IPS-18a (cell line): ENCODE measurements around the gene SPA17.
A peak's percentile ranks its signal among the peaks of the same experiment; 100 is the strongest.

Source experiments
- H3K27ac ChIP-seq: one replicate; pipeline ENCODE4 v1.5.1; 2013; ENCODE audit warnings: low read length
- H3K27me3 ChIP-seq: one replicate; pipeline ENCODE4 v1.6.1; 2013; ENCODE audit warnings: mild to moderate bottlenecking, low read length; ENCODE audit not compliant: control insufficient read depth, insufficient read depth
- H3K36me3 ChIP-seq: one replicate; pipeline ENCODE4 v1.6.1; 2013; ENCODE audit warnings: low read depth, low read length; ENCODE audit not compliant: control insufficient read depth
- H3K4me1 ChIP-seq: one replicate; pipeline ENCODE4 v1.6.1; 2013; ENCODE audit warnings: low read depth, low read length; ENCODE audit not compliant: control insufficient read depth
- H3K4me3 ChIP-seq: one replicate; pipeline ENCODE4 v1.5.1; 2013; ENCODE audit warnings: low read length
- H3K9ac ChIP-seq: one replicate; pipeline ENCODE4 v1.6.1; 2013; ENCODE audit warnings: mild to moderate bottlenecking, low read length, moderate library complexity
- H3K9me3 ChIP-seq: one replicate; pipeline ENCODE4 v1.6.1; 2013; ENCODE audit warnings: low read depth, low read length; ENCODE audit not compliant: control insufficient read depth

Gene SPA17

DNA sequence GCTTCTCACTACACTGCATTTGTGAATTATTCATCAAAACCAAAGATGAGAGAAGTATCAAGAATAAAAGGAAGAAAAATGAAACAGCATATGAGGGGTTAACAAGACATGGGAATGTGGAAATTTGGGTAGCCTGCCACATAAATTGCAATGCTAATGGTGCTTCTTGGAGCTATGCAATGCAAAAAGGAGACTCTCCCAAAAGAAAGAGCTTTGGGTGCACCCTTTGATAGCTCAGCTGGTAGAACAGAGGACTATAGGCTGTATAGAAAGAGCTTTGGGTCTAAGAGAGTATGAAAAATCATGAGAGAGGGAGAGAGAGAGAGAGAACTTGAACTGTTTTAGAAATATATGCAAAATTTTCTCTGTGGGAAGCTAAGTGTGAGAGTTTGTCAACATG is 26.3 kb downstream of the SPA17 start:
- Histone ChIP-seq H3K9me3 (no peaks in the 10 kb centered on the region), H3K36me3 (no peaks in the 10 kb centered on the region), H3K4me3 (no peak overlapping the region), H3K4me1 (peaks cover 10% of the 10 kb centered on the region), H3K9ac (no peak overlapping the region), H3K27ac (no peak overlapping the region), H3K27me3 (no peaks in the 10 kb centered on the region)

DNA sequence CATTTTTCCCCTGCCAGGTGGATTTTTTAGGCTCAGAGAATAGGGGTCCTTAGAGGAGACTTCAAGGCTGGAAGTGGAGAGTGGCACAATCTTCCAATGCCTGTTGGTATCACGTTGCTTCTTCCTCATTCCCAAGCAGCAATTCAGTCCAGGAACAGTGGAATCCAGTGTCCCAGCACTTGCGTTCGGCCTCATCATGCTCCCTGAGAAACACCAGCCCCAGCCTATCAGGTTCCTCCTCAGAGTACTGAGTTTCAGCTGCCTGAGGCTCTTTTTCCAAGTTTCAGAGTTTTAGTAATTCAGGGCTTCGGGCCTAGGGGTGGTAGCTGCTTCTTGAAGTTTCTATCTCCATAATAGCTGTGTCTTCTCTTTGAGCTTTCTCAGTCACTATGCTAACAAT is 34.1 kb downstream of the SPA17 start:
- no peaks in the 10 kb centered on the region for H3K36me3 ChIP-seq
- no peak overlapping the region for H3K4me3 ChIP-seq
- no peaks in the 10 kb centered on the region for H3K27me3 ChIP-seq
- no peak overlapping the region for H3K9ac ChIP-seq
- H3K4me1 ChIP-seq, result no peaks in the 10 kb centered on the region
- H3K27ac ChIP-seq, result no peak overlapping the region
- H3K9me3 ChIP-seq, result no peaks in the 10 kb centered on the region

GRCh38 chr11:124712392-124712791 is 38.7 kb downstream of the SPA17 start:
- H3K4me3 ChIP-seq, result no peak overlapping the region
- H3K9ac ChIP-seq, result no peak overlapping the region
- no peak overlapping the region for H3K27ac ChIP-seq
- H3K4me1 ChIP-seq, result no peaks in the 10 kb centered on the region
- no peaks in the 10 kb centered on the region for H3K9me3 ChIP-seq
- peaks cover 30% of the 10 kb centered on the region for H3K27me3 ChIP-seq
- H3K36me3 ChIP-seq, result no peaks in the 10 kb centered on the region

- H3K9ac ChIP-seq, result no peak overlapping the region
- no peaks in the 10 kb centered on the region for H3K36me3 ChIP-seq
- H3K4me3 ChIP-seq, result no peak overlapping the region
- H3K9me3 ChIP-seq, result no peaks in the 10 kb centered on the region
- no peak overlapping the region for H3K27ac ChIP-seq
- peaks cover 16% of the 10 kb centered on the region for H3K4me1 ChIP-seq
- peaks cover 72% of the 10 kb centered on the region for H3K27me3 ChIP-seq
Observed at GRCh38 chr11:124716591-124716990, 42.9 kb downstream of the SPA17 start.

GRCh38 chr11:124717421-124717785 is 43.7 kb downstream of the SPA17 start:
- Histone ChIP-seq H3K9ac (no peak overlapping the region), H3K27me3 (peaks cover 80% of the 10 kb centered on the region), H3K4me3 (peak overlapping the region; percentile 58), H3K9me3 (no peaks in the 10 kb centered on the region), H3K27ac (no peak overlapping the region), H3K36me3 (no peaks in the 10 kb centered on the region), H3K4me1 (peaks cover 16% of the 10 kb centered on the region)

DNA sequence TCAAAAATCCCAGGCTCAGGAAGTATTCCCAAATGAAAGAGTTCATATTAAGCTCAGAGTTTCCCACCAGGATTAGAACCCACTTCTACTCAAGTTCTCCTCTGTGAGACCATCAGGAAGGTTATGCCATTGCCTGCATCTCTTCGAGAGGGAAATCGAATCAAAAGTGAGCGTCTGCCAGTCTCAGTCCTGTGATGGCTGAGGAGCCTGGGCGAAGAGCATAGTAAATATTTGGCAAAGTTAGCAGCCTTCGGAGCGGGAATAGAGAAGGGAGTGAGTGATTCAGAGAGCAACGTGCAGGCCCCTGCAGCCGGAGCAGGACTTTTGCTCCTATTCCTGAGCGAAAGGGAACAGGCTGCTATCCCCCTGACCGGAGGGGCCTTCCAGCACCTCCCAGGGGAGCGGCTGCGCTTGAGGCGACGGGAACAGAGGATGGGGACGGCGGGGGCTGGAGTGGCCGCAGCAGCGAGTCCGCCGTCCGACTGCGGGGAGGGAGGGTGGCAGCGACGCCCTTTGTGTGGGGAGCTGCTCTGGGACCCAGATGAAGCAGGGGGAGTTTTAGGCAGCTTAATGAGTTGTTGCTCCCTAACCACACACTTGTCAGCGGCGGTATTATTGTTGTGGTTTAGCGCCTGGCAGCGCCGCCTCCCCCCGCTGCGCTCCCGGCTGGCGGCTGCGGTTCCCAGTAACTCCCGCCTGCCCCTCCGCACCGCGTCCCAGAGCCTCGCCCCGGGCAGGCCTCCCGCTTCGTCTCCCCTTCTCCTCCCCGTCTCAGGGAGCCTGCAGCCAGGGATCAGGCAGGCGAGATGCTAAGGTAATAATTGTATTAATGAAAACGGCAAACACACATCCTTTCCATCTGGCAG is 44.3 kb downstream of the SPA17 start:
- Histone ChIP-seq H3K27me3 (peaks cover 86% of the 10 kb centered on the region), H3K9ac (no peak overlapping the region), H3K4me3 (peak overlapping the region; percentile 58), H3K4me1 (peaks cover 16% of the 10 kb centered on the region), H3K27ac (no peak overlapping the region), H3K36me3 (no peaks in the 10 kb centered on the region), H3K9me3 (no peaks in the 10 kb centered on the region)

DNA sequence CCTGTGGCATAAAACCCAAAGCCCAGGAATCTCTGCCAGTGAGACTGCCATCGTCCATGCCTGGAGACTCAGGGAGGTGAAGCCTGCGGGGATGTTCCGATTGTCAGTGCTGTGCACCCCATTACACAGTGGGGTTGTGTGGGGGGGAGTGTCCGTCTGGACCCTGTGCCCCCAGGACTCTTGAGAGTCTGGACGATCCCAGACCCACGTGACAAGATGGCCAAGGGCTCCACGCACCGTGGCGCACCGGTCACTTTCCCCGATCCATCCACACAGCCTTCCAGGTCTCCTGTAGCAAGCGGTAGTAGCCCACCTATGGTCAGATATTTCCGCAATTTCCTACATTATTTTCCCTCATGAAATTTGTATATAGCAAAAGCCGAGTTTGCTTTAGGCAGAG is 45.1 kb downstream of the SPA17 start:
- Histone ChIP-seq H3K27ac (no peak overlapping the region), H3K9ac (no peak overlapping the region), H3K4me1 (peaks cover 16% of the 10 kb centered on the region), H3K9me3 (no peaks in the 10 kb centered on the region), H3K36me3 (no peaks in the 10 kb centered on the region), H3K27me3 (peaks cover 94% of the 10 kb centered on the region), H3K4me3 (peak overlapping the region; percentile 58)

- Histone ChIP-seq H3K9me3 (no peaks in the 10 kb centered on the region), H3K27me3 (peaks cover 100% of the 10 kb centered on the region), H3K4me3 (no peak overlapping the region), H3K36me3 (no peaks in the 10 kb centered on the region), H3K27ac (no peak overlapping the region), H3K9ac (no peak overlapping the region), H3K4me1 (peaks cover 16% of the 10 kb centered on the region)
Observed at GRCh38 chr11:124719534-124719933, 45.8 kb downstream of the SPA17 start.

- Histone ChIP-seq H3K4me1 (peaks cover 31% of the 10 kb centered on the region), H3K9ac (no peak overlapping the region), H3K27me3 (peaks cover 84% of the 10 kb centered on the region)
Observed at GRCh38 chr11:124722176-124722575, 48.5 kb downstream of the SPA17 start.

GRCh38 chr11:124724979-124725718 is 51.4 kb downstream of the SPA17 start:
- peaks cover 15% of the 10 kb centered on the region for H3K4me1 ChIP-seq
- no peak overlapping the region for H3K9ac ChIP-seq
- H3K9me3 ChIP-seq, result no peaks in the 10 kb centered on the region
- H3K4me3 ChIP-seq, result peak overlapping the region; percentile 11
- H3K36me3 ChIP-seq, result no peaks in the 10 kb centered on the region
- H3K27me3 ChIP-seq, result peaks cover 54% of the 10 kb centered on the region
- no peak overlapping the region for H3K27ac ChIP-seq

More at GRCh38 chr11:124722176-124722575, 48.5 kb downstream of the SPA17 start:
- no peak overlapping the region for H3K4me3 ChIP-seq
- no peaks in the 10 kb centered on the region for H3K36me3 ChIP-seq
- no peaks in the 10 kb centered on the region for H3K9me3 ChIP-seq
- no peak overlapping the region for H3K27ac ChIP-seq

GRCh38 chr11:124725719-124726105 is 52.0 kb downstream of the SPA17 start:
- Histone ChIP-seq H3K4me3 (peak overlapping the region; percentile 11), H3K9ac (no peak overlapping the region), H3K36me3 (no peaks in the 10 kb centered on the region), H3K4me1 (peaks cover 15% of the 10 kb centered on the region), H3K9me3 (no peaks in the 10 kb centered on the region), H3K27me3 (peaks cover 48% of the 10 kb centered on the region), H3K27ac (no peak overlapping the region)
